Muscle layer of colon (tissue), 2 donors: Measurements from ENCODE around the gene TOX3.
A peak's percentile ranks its signal among the peaks of the same experiment; 100 is the strongest.

Experiments used
- H3K27ac ChIP-seq: one replicate; pipeline ENCODE4 v1.7.0; 2013; ENCODE audit warnings: low read depth, mild to moderate bottlenecking, low read length, moderate library complexity
- H3K27me3 ChIP-seq, 2 donors: one replicate each; pipeline ENCODE4 v1.7.0; 2013; ENCODE audit warnings: low read length in 2 of 2, mild to moderate bottlenecking in 2 of 2; ENCODE audit not compliant: insufficient read depth in 2 of 2, control insufficient read depth in 1 of 2
- H3K36me3 ChIP-seq: one replicate; pipeline ENCODE4 v1.7.0; 2013; ENCODE audit warnings: mild to moderate bottlenecking, low read length; ENCODE audit not compliant: insufficient read depth
- H3K4me1 ChIP-seq: one replicate; pipeline ENCODE4 v1.7.0; 2013; ENCODE audit warnings: mild to moderate bottlenecking, low read length; ENCODE audit not compliant: insufficient read depth
- H3K4me3 ChIP-seq, 2 donors: one replicate each; pipeline ENCODE4 v1.7.0; 2013; ENCODE audit warnings: low read length in 2 of 2, low read depth in 1 of 2, mild to moderate bottlenecking in 1 of 2, moderate library complexity in 1 of 2
- H3K9ac ChIP-seq: one replicate; pipeline ENCODE4 v1.7.0; 2013; ENCODE audit warnings: low read length
- H3K9me3 ChIP-seq: one replicate; pipeline ENCODE4 v1.7.0; 2013; ENCODE audit warnings: mild to moderate bottlenecking, low read length
- donor health status: abdominal sarcoma.
- donor health status: Adenocarcinoma of cecum.

Gene TOX3

GRCh38 chr16:52546291-52547003, 496 bp downstream of the TOX3 start:
- H3K9me3 ChIP-seq = no peaks in the 10 kb centered on the region
- H3K4me3 ChIP-seq = peak overlapping the region; percentile 35
- H3K36me3 ChIP-seq = no peaks in the 10 kb centered on the region
- H3K4me1 ChIP-seq = peaks cover 16% of the 10 kb centered on the region
- H3K27me3 ChIP-seq = peaks cover 27 to 34% of the 10 kb centered on the region in 2 donors
- H3K27ac ChIP-seq = no peak overlapping the region
- H3K9ac ChIP-seq = no peak overlapping the region

GRCh38 chr16:52545898-52546266, 1.1 kb downstream of the TOX3 start:
- Histone ChIP-seq H3K4me1 (peaks cover 16% of the 10 kb centered on the region), H3K9ac (no peak overlapping the region), H3K27ac (no peak overlapping the region), H3K36me3 (no peaks in the 10 kb centered on the region), H3K27me3 (peaks cover 27 to 34% of the 10 kb centered on the region in 2 donors), H3K9me3 (no peaks in the 10 kb centered on the region), H3K4me3 (peak overlapping the region; percentile 35)

GRCh38 chr16:52545222-52545897, 1.6 kb downstream of the TOX3 start:
- Histone ChIP-seq H3K9ac (no peak overlapping the region), H3K27me3 (peaks cover 27 to 34% of the 10 kb centered on the region in 2 donors), H3K27ac (no peak overlapping the region)

GRCh38 chr16:52544703-52545102, 2.2 kb downstream of the TOX3 start:
- Histone ChIP-seq H3K9me3 (no peaks in the 10 kb centered on the region), H3K27me3 (peaks cover 27 to 34% of the 10 kb centered on the region in 2 donors), H3K36me3 (no peaks in the 10 kb centered on the region), H3K4me1 (peaks cover 16% of the 10 kb centered on the region), H3K27ac (no peak overlapping the region), H3K4me3 (peak overlapping the region in 1 of 2 donors; percentile 35), H3K9ac (no peak overlapping the region)

More at GRCh38 chr16:52545222-52545897, 1.6 kb downstream of the TOX3 start:
- no peaks in the 10 kb centered on the region for H3K36me3 ChIP-seq
- H3K4me3 ChIP-seq = peak overlapping the region; percentile 35
- no peaks in the 10 kb centered on the region for H3K9me3 ChIP-seq
- H3K4me1 ChIP-seq = peaks cover 16% of the 10 kb centered on the region

- Histone ChIP-seq H3K9ac (no peak overlapping the region), H3K27ac (no peak overlapping the region), H3K4me3 (no peak overlapping the region), H3K27me3 (peaks cover 27 to 34% of the 10 kb centered on the region in 2 donors), H3K9me3 (no peaks in the 10 kb centered on the region), H3K4me1 (peaks cover 16% of the 10 kb centered on the region), H3K36me3 (no peaks in the 10 kb centered on the region)
Observed at GRCh38 chr16:52543654-52544053, 3.3 kb downstream of the TOX3 start.

- Histone ChIP-seq H3K9me3 (no peaks in the 10 kb centered on the region), H3K27ac (no peak overlapping the region), H3K9ac (no peak overlapping the region), H3K27me3 (peaks cover 20 to 27% of the 10 kb centered on the region in 2 donors), H3K36me3 (no peaks in the 10 kb centered on the region), H3K4me3 (no peak overlapping the region), H3K4me1 (peaks cover 15% of the 10 kb centered on the region)
Observed at GRCh38 chr16:52540910-52541309, 6.0 kb downstream of the TOX3 start.

GRCh38 chr16:52539191-52539590, 7.8 kb downstream of the TOX3 start:
- Histone ChIP-seq H3K27me3 (peaks cover 4 to 18% of the 10 kb centered on the region in 2 donors), H3K4me1 (peaks cover 4% of the 10 kb centered on the region), H3K9me3 (no peaks in the 10 kb centered on the region)

GRCh38 chr16:52538511-52538910, 8.4 kb downstream of the TOX3 start:
- Histone ChIP-seq H3K27me3 (peaks cover 0 to 12% of the 10 kb centered on the region in 2 donors), H3K4me3 (no peak overlapping the region), H3K4me1 (peaks cover 4% of the 10 kb centered on the region), H3K27ac (no peak overlapping the region), H3K36me3 (no peaks in the 10 kb centered on the region), H3K9ac (no peak overlapping the region), H3K9me3 (no peaks in the 10 kb centered on the region)

More at GRCh38 chr16:52539191-52539590, 7.8 kb downstream of the TOX3 start:
- no peak overlapping the region for H3K4me3 ChIP-seq
- H3K27ac ChIP-seq = no peak overlapping the region
- no peaks in the 10 kb centered on the region for H3K36me3 ChIP-seq
- no peak overlapping the region for H3K9ac ChIP-seq

- no peak overlapping the region for H3K27ac ChIP-seq
- no peaks in the 10 kb centered on the region for H3K9me3 ChIP-seq
- H3K27me3 ChIP-seq = peaks cover 0 to 2% of the 10 kb centered on the region in 2 donors
- no peak overlapping the region for H3K4me3 ChIP-seq
- no peaks in the 10 kb centered on the region for H3K36me3 ChIP-seq
- no peak overlapping the region for H3K9ac ChIP-seq
- H3K4me1 ChIP-seq = peaks cover 4% of the 10 kb centered on the region
Observed at GRCh38 chr16:52537516-52537915, 9.4 kb downstream of the TOX3 start.

- Histone ChIP-seq H3K27me3 (no peaks in the 10 kb centered on the region), H3K4me3 (no peak overlapping the region), H3K9me3 (no peaks in the 10 kb centered on the region), H3K9ac (no peak overlapping the region), H3K36me3 (no peaks in the 10 kb centered on the region), H3K4me1 (peaks cover 4% of the 10 kb centered on the region), H3K27ac (no peak overlapping the region)
Observed at GRCh38 chr16:52535076-52535475, 11.9 kb downstream of the TOX3 start.

- no peak overlapping the region for H3K4me3 ChIP-seq
- H3K36me3 ChIP-seq = no peaks in the 10 kb centered on the region
- H3K4me1 ChIP-seq = peaks cover 4% of the 10 kb centered on the region
- H3K9me3 ChIP-seq = no peaks in the 10 kb centered on the region
- H3K27me3 ChIP-seq = no peaks in the 10 kb centered on the region
- H3K27ac ChIP-seq = no peak overlapping the region
- H3K9ac ChIP-seq = no peak overlapping the region
Observed at GRCh38 chr16:52533296-52533695, 13.6 kb downstream of the TOX3 start.
